Body of pancreas (tissue), 4 donors: ENCODE measurements around the gene HECW1. TPM values are rescaled to one million over a fixed set of nuclear protein-coding genes. Genes with fewer than 3 reads are reported as not detected.

Experiments used
- ATAC-seq: fragments of 150-250 bp; one replicate; pipeline ENCODE4 v1.9.1; 2016
- DNase-seq, 4 donors: peaks; one replicate each; pipeline ENCODE4 v3.0.0-alpha.2; 2019
- H3K27ac ChIP-seq, 4 donors: fragments of 200-600 bp; sonication (generic); 1 replicate in 3 of 4; 2 replicates in 1 of 4; pipeline versions ENCODE4 v1.5.1 to v1.6.1; 2016 to 2019; ENCODE audit warnings: mild to moderate bottlenecking in 1 of 4, mixed read lengths in 1 of 4, moderate library complexity in 1 of 4
- H3K27me3 ChIP-seq, 2 donors: fragments of 200-600 bp; sonication (generic); one replicate each; pipeline ENCODE4 v1.6.0; 2016; ENCODE audit warnings: mild to moderate bottlenecking in 1 of 2
- H3K36me3 ChIP-seq, 2 donors: fragments of 200-600 bp; sonication (generic); replicated peaks in 1 of 2; 2 replicates each; pipeline ENCODE4 v1.5.1; 2016; ENCODE audit warnings: low read depth in 2 of 2; ENCODE audit not compliant: insufficient read depth in 1 of 2
- H3K4me1 ChIP-seq: fragments of 200-600 bp; sonication (generic); one replicate; pipeline ENCODE4 v1.6.0; 2016
- H3K4me3 ChIP-seq, 2 donors: fragments of 200-600 bp; sonication (generic); 1 replicate in 1 of 2; 2 replicates in 1 of 2; pipeline ENCODE4 v1.5.1; 2016 to 2019
- H3K9me3 ChIP-seq, 3 donors: fragments of 200-600 bp; sonication (generic); 1 replicate in 2 of 3; 2 replicates in 1 of 3; pipeline ENCODE4 v1.5.1; 2016
- POLR2A ChIP-seq, 3 donors: fragments of 450-650 bp; IDR thresholded peaks; one replicate each; pipeline ENCODE4 v1.6.1; 2016; ENCODE audit warnings: antibody characterized with exemption in 3 of 3, mild to moderate bottlenecking in 2 of 3
- WGBS, 2 donors: methylation state at CpG; one replicate each; pipeline ENCODE4 v1.1.5; 2017; 5-methylcytosine and 5-hydroxymethylcytosine counted together
- intact Hi-C: fragments of 100-400 bp; cut with DNase I; formaldehyde crosslinking; loops from one replicate; pipeline ENCODE4 v1.15.1; 2023
- total RNA-seq, 2 donors: library from RNA; depleted of rRNA; stranded (reverse); fragments of >200 nt; gene quantifications; one replicate each; pipeline ENCODE4 v1.1.0, GENCODE V29; 2016
- TF ChIP-seq, protein P1 (sequence below), 7 experiments: fragments of 450-650 bp in 4 of 7; fragments of 200-600 bp in 3 of 7; sonication (generic) in 3 of 7; IDR thresholded peaks; one replicate each; pipeline ENCODE4 v1.5.1; 2016 to 2019; ENCODE audit warnings: antibody characterized with exemption in 7 of 7

The HECW1 gene
- total RNA-seq, 2 donors from 2014 or later: under 0.01 TPM; not detected in 1

DNA sequence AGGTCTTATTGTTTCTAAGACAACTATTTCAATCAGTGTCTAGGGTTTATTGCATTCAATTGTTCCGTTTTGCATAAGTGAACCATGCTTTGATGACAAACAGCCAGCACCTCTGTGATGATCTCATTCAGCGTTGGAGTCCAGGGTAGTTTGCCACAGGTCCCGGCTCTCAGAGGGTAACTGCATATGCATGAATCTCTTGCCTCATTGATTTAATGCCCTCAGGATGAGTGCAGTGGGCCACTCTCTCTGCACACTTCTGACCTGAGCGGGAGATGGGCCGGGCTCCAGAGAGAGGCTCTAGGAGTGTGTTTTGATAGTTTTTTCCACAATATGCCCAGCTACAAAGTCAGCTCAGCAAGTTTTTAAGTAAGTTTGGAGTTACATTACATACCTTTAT lies 83.9 kb downstream of the HECW1 start:
- intact Hi-C loops: no loop called here
- H3K4me1 ChIP-seq: no peaks in the 10 kb centered on the region
- no peaks in the 10 kb centered on the region for H3K36me3 ChIP-seq
- 57 to 61% methylated on average over 5 of the region's 5 CpGs for WGBS, 2 donors
- H3K4me3 ChIP-seq: no peak overlapping the region
- no peak overlapping the region for H3K27ac ChIP-seq
- ATAC-seq (no peak), DNase-seq (no peak)
- no peaks in the 10 kb centered on the region for H3K9me3 ChIP-seq
- H3K27me3 ChIP-seq: no peaks in the 10 kb centered on the region
- TF ChIP-seq, protein P1, sequence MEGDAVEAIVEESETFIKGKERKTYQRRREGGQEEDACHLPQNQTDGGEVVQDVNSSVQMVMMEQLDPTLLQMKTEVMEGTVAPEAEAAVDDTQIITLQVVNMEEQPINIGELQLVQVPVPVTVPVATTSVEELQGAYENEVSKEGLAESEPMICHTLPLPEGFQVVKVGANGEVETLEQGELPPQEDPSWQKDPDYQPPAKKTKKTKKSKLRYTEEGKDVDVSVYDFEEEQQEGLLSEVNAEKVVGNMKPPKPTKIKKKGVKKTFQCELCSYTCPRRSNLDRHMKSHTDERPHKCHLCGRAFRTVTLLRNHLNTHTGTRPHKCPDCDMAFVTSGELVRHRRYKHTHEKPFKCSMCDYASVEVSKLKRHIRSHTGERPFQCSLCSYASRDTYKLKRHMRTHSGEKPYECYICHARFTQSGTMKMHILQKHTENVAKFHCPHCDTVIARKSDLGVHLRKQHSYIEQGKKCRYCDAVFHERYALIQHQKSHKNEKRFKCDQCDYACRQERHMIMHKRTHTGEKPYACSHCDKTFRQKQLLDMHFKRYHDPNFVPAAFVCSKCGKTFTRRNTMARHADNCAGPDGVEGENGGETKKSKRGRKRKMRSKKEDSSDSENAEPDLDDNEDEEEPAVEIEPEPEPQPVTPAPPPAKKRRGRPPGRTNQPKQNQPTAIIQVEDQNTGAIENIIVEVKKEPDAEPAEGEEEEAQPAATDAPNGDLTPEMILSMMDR (IDR thresholded peaks at IDR 0.05): no peak
- no peak for TF ChIP-seq POLR2A (IDR thresholded peaks at IDR 0.05)

DNA sequence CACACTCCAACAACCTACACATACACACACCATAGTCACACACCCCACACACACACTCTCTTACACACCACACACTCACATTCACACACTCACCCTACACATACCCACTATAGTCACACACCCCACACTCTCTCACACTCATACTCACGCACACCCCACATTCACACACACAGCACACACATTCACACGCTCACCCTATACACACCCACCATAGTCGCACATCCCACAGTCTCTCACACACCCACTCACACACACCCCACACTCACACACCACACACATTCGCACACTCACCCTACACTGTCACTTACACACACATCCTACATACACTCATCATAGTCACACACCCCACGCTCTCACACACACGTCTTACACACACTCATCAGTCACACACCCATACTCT lies 85.6 kb downstream of the HECW1 start:
- no peak overlapping the region for H3K27ac ChIP-seq
- DNase-seq (no peak), ATAC-seq (no peak)
- H3K4me3 ChIP-seq: no peak overlapping the region
- no peaks in the 10 kb centered on the region for H3K36me3 ChIP-seq
- intact Hi-C loops: no loop called here
- no peaks in the 10 kb centered on the region for H3K4me1 ChIP-seq
- 89 to 90% methylated on average over 6 of the region's 6 CpGs for WGBS, 2 donors
- H3K9me3 ChIP-seq: no peaks in the 10 kb centered on the region
- no peaks in the 10 kb centered on the region for H3K27me3 ChIP-seq
- TF ChIP-seq POLR2A (IDR thresholded peaks at IDR 0.05): no peak
- TF ChIP-seq, protein P1 (IDR thresholded peaks at IDR 0.05): no peak

DNA sequence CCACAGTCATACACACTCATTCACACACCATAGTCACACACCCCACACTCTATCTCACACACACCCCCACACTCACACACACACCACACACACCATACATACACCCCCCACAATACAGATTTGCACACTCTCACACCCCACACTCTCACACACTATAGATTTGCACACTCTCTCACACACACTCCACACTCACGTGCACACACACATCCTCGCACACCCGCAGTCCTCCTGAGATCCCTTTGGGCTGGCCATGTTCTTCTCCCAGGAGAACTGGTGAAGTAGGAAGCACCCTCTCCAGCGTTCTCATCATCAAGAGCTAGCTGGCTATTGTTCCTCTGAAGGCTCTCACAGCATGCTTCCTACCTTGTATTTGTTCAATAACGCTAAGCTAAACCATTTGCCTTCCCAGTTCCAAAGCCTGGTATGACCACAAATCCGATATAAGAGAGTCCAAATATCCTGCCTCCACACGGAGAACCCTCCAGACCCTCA lies 86.2 kb downstream of the HECW1 start:
- intact Hi-C loops: no loop called here
- H3K9me3 ChIP-seq: no peaks in the 10 kb centered on the region
- 42 to 44% methylated on average over 7 of the region's 7 CpGs for WGBS, 2 donors
- no peaks in the 10 kb centered on the region for H3K27me3 ChIP-seq
- H3K4me1 ChIP-seq: no peaks in the 10 kb centered on the region
- TF ChIP-seq POLR2A (IDR thresholded peaks at IDR 0.05): no peak
- TF ChIP-seq, protein P1 (IDR thresholded peaks at IDR 0.05): no peak
- H3K4me3 ChIP-seq: no peak overlapping the region
- DNase-seq (no peak), ATAC-seq (no peak)
- no peaks in the 10 kb centered on the region for H3K36me3 ChIP-seq
- no peak overlapping the region for H3K27ac ChIP-seq

DNA sequence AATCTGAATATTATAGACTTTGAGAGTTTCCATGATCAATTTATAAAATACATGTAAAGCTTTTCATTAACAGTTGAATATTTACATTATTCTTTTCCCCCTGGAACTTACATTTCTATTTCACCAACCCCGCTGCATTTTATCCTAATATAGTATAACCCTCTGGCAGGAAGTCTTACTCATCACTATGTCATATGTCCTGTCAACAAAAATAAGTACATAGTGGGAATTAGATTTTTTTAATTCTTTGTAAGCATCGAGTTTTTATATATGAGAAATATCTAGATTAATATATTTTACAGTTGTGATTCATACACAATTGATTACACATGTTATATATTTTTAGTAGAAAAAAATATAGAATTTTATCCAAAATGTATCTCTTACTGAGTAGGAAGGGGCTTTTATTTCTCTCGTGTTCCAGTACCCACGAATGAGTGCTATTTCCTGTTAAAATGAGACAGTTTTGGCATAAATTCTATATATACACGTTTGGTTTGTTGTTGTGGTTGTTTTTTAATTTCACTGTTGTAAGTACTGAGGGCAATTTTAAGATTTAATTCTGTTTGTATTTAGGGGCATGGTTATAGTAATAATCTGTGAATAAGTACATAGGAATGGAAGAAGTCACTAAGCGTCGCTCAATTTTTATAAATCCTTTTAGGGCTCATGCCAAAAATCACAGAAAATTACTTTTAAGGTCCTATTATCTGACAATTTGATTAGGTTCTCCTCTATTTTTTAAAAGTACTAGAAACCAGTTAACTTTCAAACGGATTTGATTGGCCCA lies 87.1 kb downstream of the HECW1 start:
- ATAC-seq (no peak), DNase-seq (no peak)
- Histone ChIP-seq H3K27ac (no peak overlapping the region), H3K9me3 (no peaks in the 10 kb centered on the region), H3K4me1 (no peaks in the 10 kb centered on the region), H3K36me3 (no peaks in the 10 kb centered on the region), H3K4me3 (no peak overlapping the region), H3K27me3 (no peaks in the 10 kb centered on the region)
- no peak for TF ChIP-seq POLR2A (IDR thresholded peaks at IDR 0.05)
- TF ChIP-seq, protein P1 (IDR thresholded peaks at IDR 0.05): no peak
- WGBS, 2 donors: 50% methylated on average over 8 of the region's 8 CpGs
- intact Hi-C loops: no loop called here

DNA sequence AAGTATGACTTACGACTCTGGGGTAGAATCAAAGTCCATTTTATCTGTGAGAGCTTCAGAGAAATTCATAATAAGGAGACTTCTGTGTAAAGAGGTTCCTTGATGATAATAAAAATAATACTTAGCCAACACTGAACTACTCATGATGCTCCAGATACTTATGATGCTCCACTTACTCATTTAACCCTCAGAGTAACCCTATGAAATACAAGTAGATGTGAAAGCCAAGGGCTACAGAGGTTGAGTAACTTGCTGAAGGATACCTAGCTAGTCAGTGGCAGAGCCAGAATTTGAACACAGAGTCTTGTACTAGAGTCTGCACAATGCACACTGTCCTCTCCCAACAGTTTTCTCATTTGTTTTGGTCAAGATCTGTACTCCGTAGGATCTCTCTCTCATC lies 89.5 kb downstream of the HECW1 start:
- DNase-seq (no peak), ATAC-seq (no peak)
- no peaks in the 10 kb centered on the region for H3K36me3 ChIP-seq
- no peak overlapping the region for H3K27ac ChIP-seq
- no peaks in the 10 kb centered on the region for H3K27me3 ChIP-seq
- TF ChIP-seq POLR2A (IDR thresholded peaks at IDR 0.05): no peak
- TF ChIP-seq, protein P1 (IDR thresholded peaks at IDR 0.05): no peak
- intact Hi-C loops: no loop called here
- H3K4me1 ChIP-seq: no peaks in the 10 kb centered on the region
- no peak overlapping the region for H3K4me3 ChIP-seq
- 48% methylated on average over 2 of the region's 2 CpGs for WGBS, 2 donors
- H3K9me3 ChIP-seq: no peaks in the 10 kb centered on the region
